Parathyroid adenoma (tissue), 2 donors: Measurements from ENCODE around the gene EGR1.

Source experiments
- H2AFZ ChIP-seq: fragments of 300-600 bp; sonication (generic); one replicate; pipeline ENCODE4 v1.7.0; 2017; ENCODE audit warnings: antibody characterized with exemption, mild to moderate bottlenecking
- H3K27ac ChIP-seq: fragments of 300-600 bp; sonication (generic); one replicate; pipeline ENCODE4 v1.7.0; 2017
- H3K27me3 ChIP-seq: fragments of 300-600 bp; sonication (generic); one replicate; pipeline ENCODE4 v1.7.0; 2017; ENCODE audit warnings: low read length; ENCODE audit not compliant: control insufficient read depth, insufficient read depth
- H3K36me3 ChIP-seq: fragments of 300-600 bp; sonication (generic); one replicate; pipeline ENCODE4 v1.7.0; 2017; ENCODE audit warnings: low read length; ENCODE audit not compliant: control insufficient read depth, insufficient read depth
- H3K4me1 ChIP-seq: fragments of 300-600 bp; sonication (generic); one replicate; pipeline ENCODE4 v1.7.0; 2017; ENCODE audit warnings: control low read depth
- H3K4me2 ChIP-seq: fragments of 300-600 bp; sonication (generic); one replicate; pipeline ENCODE4 v1.7.0; 2017; ENCODE audit warnings: low read length
- H3K4me3 ChIP-seq: fragments of 300-600 bp; sonication (generic); one replicate; pipeline ENCODE4 v1.7.0; 2017; ENCODE audit warnings: low read depth, low read length
- H3K79me2 ChIP-seq: fragments of 300-600 bp; sonication (generic); one replicate; pipeline ENCODE4 v1.7.0; 2017; ENCODE audit warnings: control low read depth
- H3K9ac ChIP-seq: fragments of 300-600 bp; sonication (generic); one replicate; pipeline ENCODE4 v1.7.0; 2017; ENCODE audit warnings: mild to moderate bottlenecking
- H3K9me3 ChIP-seq: fragments of 300-600 bp; sonication (generic); one replicate; pipeline ENCODE4 v1.7.0; 2017; ENCODE audit warnings: low read length; ENCODE audit not compliant: control insufficient read depth
- CTCF ChIP-seq: fragments of 300-600 bp; sonication (generic); IDR thresholded peaks from one replicate; pipeline ENCODE4 v1.7.0; 2017; ENCODE audit warnings: antibody characterized with exemption, mild to moderate bottlenecking
- donor health status: primary hyperparathyroidism.

The EGR1 gene

GRCh38 chr5:138502121-138502520 is 36.8 kb downstream of the EGR1 start:
- H3K4me3 ChIP-seq = no peak overlapping the region
- no peak for TF ChIP-seq CTCF
- H3K27ac ChIP-seq = no peak overlapping the region
- H3K4me2 ChIP-seq = no peak overlapping the region
- H3K36me3 ChIP-seq = no peaks in the 10 kb centered on the region
- H3K4me1 ChIP-seq = peaks cover 2% of the 10 kb centered on the region
- H2AFZ ChIP-seq = no peak overlapping the region
- H3K9ac ChIP-seq = no peak overlapping the region
- no peaks in the 10 kb centered on the region for H3K79me2 ChIP-seq
- H3K9me3 ChIP-seq = no peaks in the 10 kb centered on the region
- no peaks in the 10 kb centered on the region for H3K27me3 ChIP-seq

GRCh38 chr5:138502521-138502920 is 37.2 kb downstream of the EGR1 start:
- Histone ChIP-seq H3K9ac (no peak overlapping the region), H3K4me1 (peaks cover 2% of the 10 kb centered on the region), H3K9me3 (no peaks in the 10 kb centered on the region), H3K4me2 (no peak overlapping the region), H3K4me3 (no peak overlapping the region), H3K27me3 (no peaks in the 10 kb centered on the region), H3K27ac (no peak overlapping the region), H3K36me3 (no peaks in the 10 kb centered on the region), H3K79me2 (no peaks in the 10 kb centered on the region), H2AFZ (no peak overlapping the region)
- no peak for TF ChIP-seq CTCF

GRCh38 chr5:138503487-138504270 is 38.4 kb downstream of the EGR1 start:
- Histone ChIP-seq H3K4me1 (peaks cover 2% of the 10 kb centered on the region), H3K27me3 (no peaks in the 10 kb centered on the region), H3K9me3 (no peaks in the 10 kb centered on the region), H3K27ac (no peak overlapping the region), H3K9ac (no peak overlapping the region), H3K4me2 (no peak overlapping the region), H3K4me3 (no peak overlapping the region), H2AFZ (no peak overlapping the region), H3K36me3 (no peaks in the 10 kb centered on the region), H3K79me2 (no peaks in the 10 kb centered on the region)
- peak; percentile 81 for TF ChIP-seq CTCF

GRCh38 chr5:138504799-138505198 is 39.5 kb downstream of the EGR1 start:
- Histone ChIP-seq H3K4me2 (no peak overlapping the region), H3K27me3 (no peaks in the 10 kb centered on the region), H3K9ac (no peak overlapping the region), H3K36me3 (no peaks in the 10 kb centered on the region), H2AFZ (no peak overlapping the region), H3K4me3 (no peak overlapping the region), H3K79me2 (no peaks in the 10 kb centered on the region), H3K4me1 (peaks cover 2% of the 10 kb centered on the region), H3K9me3 (no peaks in the 10 kb centered on the region), H3K27ac (no peak overlapping the region)
- TF ChIP-seq CTCF = no peak
